Pancreas (tissue), 10 donors: ENCODE results near the gene KIT. TPM values are rescaled to one million over a fixed set of nuclear protein-coding genes. Genes with fewer than 3 reads are reported as not detected.

Experiments used
- ATAC-seq, 4 donors: fragments of 200-7000 bp; cut with Tn5 transposase; one replicate each; pipeline versions ENCODE4 v1.8.0 to v1.9.1; 2020; ENCODE audit warnings: mild to moderate bottlenecking in 4 of 4, moderate library complexity in 4 of 4
- DNase-seq, 6 donors: peaks; one replicate each; pipeline ENCODE4 v3.0.0-alpha.2; 2020
- FAIRE-seq: peaks from 2 replicates; lab custom pipeline; 2012; peaks lifted over from hg19 to GRCh38; lab: Jason Lieb, UNC
- H3K27ac ChIP-seq, 4 donors: fragments of 200-600 bp; sonication (generic); 1 replicate in 3 of 4; 2 replicates in 1 of 4; pipeline versions ENCODE4 v1.5.0 to v1.8.0; 2020
- H3K27me3 ChIP-seq, 4 donors: fragments of 200-600 bp; one replicate each; pipeline ENCODE4 v1.8.0; 2021
- H3K36me3 ChIP-seq, 3 donors: fragments of 200-600 bp; sonication (generic) in 1 of 3; one replicate each; pipeline versions ENCODE4 v1.5.0 to v1.8.0; 2020 to 2021
- H3K4me1 ChIP-seq, 3 donors: fragments of 200-600 bp; one replicate each; pipeline ENCODE4 v1.8.0; 2021
- H3K4me3 ChIP-seq, 4 donors: fragments of 200-600 bp; sonication (generic) in 2 of 4; one replicate each; pipeline versions ENCODE4 v1.5.0 to v1.8.0; 2020 to 2021
- H3K9me3 ChIP-seq, 4 donors: fragments of 200-600 bp; one replicate each; pipeline ENCODE4 v1.8.0; 2021
- CTCF ChIP-seq, 4 donors: fragments of 200-600 bp; sonication (generic) in 3 of 4; IDR thresholded peaks; one replicate each; pipeline versions ENCODE4 v1.5.0 to v1.8.0; 2021; ENCODE audit warnings: antibody characterized with exemption in 4 of 4
- WGBS, 2 donors: extraction: QIAGEN DNeasy Blood & Tissue Kit; methylation state at CpG; one replicate each; pipeline ENCODE4 v1.1.7; 2013; 5-methylcytosine and 5-hydroxymethylcytosine counted together
- intact Hi-C, 3 donors: fragments of 100-400 bp; cut with DNase I; formaldehyde crosslinking; loops; one replicate each; pipeline versions ENCODE4 v1.11.1 to v1.14.2; 2022
- polyA plus RNA-seq, 2 donors: library from polyadenylated mRNA; stranded (reverse); fragments of 200-250 nt; gene quantifications; one replicate each; pipeline ENCODE4 v1.2.3, GENCODE V29; 2013
- total RNA-seq, 6 donors: library from RNA; stranded (reverse); fragmentation: NEBNext Ultra II Directional in 4 of 6; extraction: Animal tissue kit (Norgen Biotek cat#: 25700) in 4 of 6; gene quantifications; one replicate each; pipeline versions ENCODE4 v1.2.1 to v1.2.4, GENCODE V29; 2021 to 2023
- donor health status: healthy with polysubstance abuse.
- donor health status: DM: no; HTN: no; CAD: no; lungs with moderate emphysema.
- donor health status: DM: no; HTN: no; CAD: no.
- donor health status: control.
- donor health status: control.
- donor health status: Bipolar disorder and iron deficiency.
- donor health status: DM: yes; HTN: yes; CAD: no.
- donor health status: DM: no; HTN: no; CAD: no.
- donor health status: DM: no; HTN: no; CAD: no.
- donor health status: DM: yes; HTN: yes; CAD: no.

KIT gene
- total and polyA plus RNA-seq, 8 donors: 0.23 to 4.0 (median 1.4) TPM

DNA sequence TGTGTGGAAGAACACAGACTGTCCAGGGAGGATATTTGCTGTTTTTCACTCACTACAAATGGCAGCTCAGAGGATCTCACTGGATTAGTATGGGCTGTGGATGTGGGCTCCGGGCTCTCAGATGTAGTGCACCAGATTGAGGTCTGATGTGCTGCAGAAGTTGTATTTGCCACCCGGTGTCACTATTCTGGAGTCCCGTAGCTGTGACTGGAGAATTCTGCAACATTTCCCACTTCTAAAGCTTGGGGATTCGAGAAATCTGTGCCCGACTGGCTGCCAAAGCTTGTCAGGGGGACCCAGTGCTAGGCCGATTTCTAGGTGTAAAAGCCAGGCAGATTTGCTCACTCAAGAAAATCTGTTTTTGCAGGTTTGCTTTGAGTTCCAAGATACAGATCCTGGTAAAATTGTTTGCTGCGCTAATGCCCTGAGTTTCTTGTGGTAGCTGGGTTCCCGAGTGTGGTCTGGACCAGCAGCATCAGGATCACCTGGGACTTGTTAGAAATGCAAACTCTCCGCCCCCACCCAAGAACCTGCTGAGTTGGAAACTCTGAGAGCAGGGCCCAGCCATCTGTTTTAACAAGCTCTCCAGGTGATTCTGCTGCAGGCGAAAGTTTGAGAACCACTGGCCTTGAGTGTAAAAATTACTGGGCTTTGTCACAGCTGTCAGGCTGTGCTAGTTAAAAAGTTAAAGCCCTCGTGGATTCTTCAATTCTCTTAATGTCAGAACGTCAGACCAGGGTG lies 18.1 kb downstream of the KIT start:
- Histone ChIP-seq H3K36me3 (no peaks in the 10 kb centered on the region), H3K4me1 (no peaks in the 10 kb centered on the region), H3K27me3 (no peaks in the 10 kb centered on the region), H3K9me3 (no peaks in the 10 kb centered on the region), H3K4me3 (no peak overlapping the region), H3K27ac (no peak overlapping the region)
- TF ChIP-seq CTCF (IDR thresholded peaks at IDR 0.05): no peak
- FAIRE-seq (no peak), ATAC-seq (no peak), DNase-seq (no peak)
- intact Hi-C loops: no loop called here
- WGBS, 2 donors: 64% methylated on average over 12 of the region's 12 CpGs

- no peak overlapping the region for H3K27ac ChIP-seq
- H3K4me1 ChIP-seq: no peaks in the 10 kb centered on the region
- no peak for ATAC-seq
- intact Hi-C loops: no loop called here
- no peak for DNase-seq
- no peaks in the 10 kb centered on the region for H3K9me3 ChIP-seq
- 58 to 65% methylated on average over 5 of the region's 5 CpGs for WGBS, 2 donors
- H3K36me3 ChIP-seq: no peaks in the 10 kb centered on the region
- H3K27me3 ChIP-seq: no peaks in the 10 kb centered on the region
- H3K4me3 ChIP-seq: no peak overlapping the region
- no peak for FAIRE-seq
- no peak for TF ChIP-seq CTCF (IDR thresholded peaks at IDR 0.05)
Measured at GRCh38 chr4:54676658-54677057, 18.9 kb downstream of the KIT start.

DNA sequence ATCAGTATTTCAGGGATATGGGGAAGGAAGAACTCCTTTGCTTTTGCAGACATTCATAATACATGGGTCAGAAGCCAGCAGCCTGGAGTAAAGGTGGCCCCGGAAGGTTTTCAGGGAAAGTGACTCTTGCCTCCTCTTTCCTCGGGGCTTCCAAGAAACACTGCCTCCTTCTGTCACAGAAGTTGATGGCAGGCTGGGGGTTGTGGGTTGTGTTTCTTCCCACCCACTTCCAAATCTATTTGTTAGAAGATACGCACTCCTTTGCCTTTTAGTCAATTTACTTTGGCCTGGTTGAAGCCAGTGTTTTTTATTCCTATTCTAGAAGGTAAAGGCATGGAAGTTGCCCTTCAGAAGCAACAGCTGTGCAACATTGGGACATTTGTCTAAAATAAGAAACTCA lies 19.7 kb downstream of the KIT start:
- Histone ChIP-seq H3K36me3 (no peaks in the 10 kb centered on the region), H3K4me3 (no peak overlapping the region), H3K4me1 (no peaks in the 10 kb centered on the region), H3K27me3 (no peaks in the 10 kb centered on the region), H3K27ac (no peak overlapping the region), H3K9me3 (no peaks in the 10 kb centered on the region)
- DNase-seq (no peak), ATAC-seq (no peak), FAIRE-seq (no peak)
- WGBS, 2 donors: 58% methylated on average over 3 of the region's 3 CpGs
- no peak for TF ChIP-seq CTCF (IDR thresholded peaks at IDR 0.05)
- intact Hi-C loops: no loop called here

DNA sequence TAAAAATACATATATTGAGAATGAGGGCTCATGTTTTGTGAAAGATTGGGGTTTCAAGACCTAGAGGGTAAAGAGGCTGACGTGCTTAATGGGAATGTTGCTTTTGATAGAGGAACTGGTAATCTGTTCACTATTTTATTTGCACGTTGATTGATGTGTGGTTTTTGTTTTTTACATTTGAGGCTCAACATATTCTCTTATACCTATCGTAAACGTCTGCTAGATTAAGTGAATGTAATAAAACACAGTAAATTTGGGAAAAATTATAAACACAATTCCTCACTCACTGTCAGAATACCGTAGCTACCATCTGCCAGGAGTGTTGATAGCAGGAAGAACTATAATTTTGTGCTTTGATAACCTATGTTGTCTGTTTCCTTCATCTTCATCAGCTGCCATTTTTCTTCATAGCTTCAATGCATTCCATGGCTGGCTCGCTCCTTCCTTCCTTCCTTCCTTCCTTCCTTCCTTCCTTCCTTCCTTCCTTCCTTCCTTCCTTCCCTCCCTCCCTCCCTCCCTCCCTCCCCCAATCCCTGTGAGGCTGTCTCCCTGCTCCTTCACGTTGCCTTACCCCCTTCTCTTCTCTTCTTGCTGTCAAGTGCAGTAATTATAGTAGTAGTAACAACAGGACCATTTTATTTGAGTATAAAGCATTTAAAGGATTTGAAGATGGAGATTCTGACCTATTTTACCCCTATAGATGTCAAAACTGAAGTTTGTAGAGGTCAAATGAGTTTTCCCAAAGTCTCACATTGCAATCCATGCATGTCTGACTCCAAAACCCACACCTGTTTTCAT lies 20.3 kb downstream of the KIT start:
- Histone ChIP-seq H3K27me3 (no peaks in the 10 kb centered on the region), H3K4me3 (no peak overlapping the region), H3K36me3 (no peaks in the 10 kb centered on the region), H3K9me3 (no peaks in the 10 kb centered on the region), H3K4me1 (no peaks in the 10 kb centered on the region), H3K27ac (no peak overlapping the region)
- DNase-seq (no peak), FAIRE-seq (no peak), ATAC-seq (no peak)
- no peak for TF ChIP-seq CTCF (IDR thresholded peaks at IDR 0.05)
- intact Hi-C loops: no loop called here
- 63 to 73% methylated on average over 6 to 7 of the region's 7 CpGs for WGBS, 2 donors

DNA sequence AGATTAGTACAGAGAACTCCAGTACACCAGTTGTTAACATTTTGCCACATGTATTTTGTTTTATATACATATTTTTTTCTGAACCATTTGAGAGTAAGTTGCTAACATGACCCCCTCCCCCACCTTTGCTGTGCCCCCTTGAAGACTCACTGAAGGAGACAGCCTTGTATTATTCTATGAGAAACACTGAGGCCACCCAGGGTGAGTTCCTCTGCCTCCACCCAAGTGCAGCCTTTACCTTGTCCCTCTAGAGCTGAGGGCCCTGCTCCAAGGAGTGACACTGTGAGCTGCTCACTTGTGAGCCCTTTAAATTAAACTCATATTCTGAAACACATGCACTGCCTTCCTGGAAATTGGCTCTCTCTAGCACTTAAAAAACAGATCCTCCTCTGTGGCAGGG lies 21.1 kb downstream of the KIT start:
- Histone ChIP-seq H3K36me3 (no peaks in the 10 kb centered on the region), H3K27me3 (no peaks in the 10 kb centered on the region), H3K4me3 (no peak overlapping the region), H3K9me3 (no peaks in the 10 kb centered on the region), H3K4me1 (no peaks in the 10 kb centered on the region), H3K27ac (no peak overlapping the region)
- FAIRE-seq: no peak
- TF ChIP-seq CTCF (IDR thresholded peaks at IDR 0.05): no peak
- no peak for DNase-seq
- no peak for ATAC-seq
- intact Hi-C loops: no loop called here
